LNCaP clone FGC (cell line): ENCODE data around the gene KCNC4.
A peak's percentile ranks its signal among the peaks of the same experiment; 100 is the strongest.

Experiments used
- DNase-seq: peaks from one replicate; pipeline ENCODE4 v3.0.0-alpha.2; 2011; ENCODE audit warnings: low read depth
- H3K4me3 ChIP-seq: 2 replicates; pipeline ENCODE4 v1.5.1; 2011; ENCODE audit warnings: mild to moderate bottlenecking, low read depth, low read length, control low read depth
- TF ChIP-seq, protein P1 (sequence below): IDR thresholded peaks from 2 replicates; pipeline ENCODE4 v1.5.1; 2012; ENCODE audit warnings: mild to moderate bottlenecking; ENCODE audit not compliant: control insufficient read depth, insufficient read depth; ENCODE audit errors: extremely low read depth

The KCNC4 gene

DNA sequence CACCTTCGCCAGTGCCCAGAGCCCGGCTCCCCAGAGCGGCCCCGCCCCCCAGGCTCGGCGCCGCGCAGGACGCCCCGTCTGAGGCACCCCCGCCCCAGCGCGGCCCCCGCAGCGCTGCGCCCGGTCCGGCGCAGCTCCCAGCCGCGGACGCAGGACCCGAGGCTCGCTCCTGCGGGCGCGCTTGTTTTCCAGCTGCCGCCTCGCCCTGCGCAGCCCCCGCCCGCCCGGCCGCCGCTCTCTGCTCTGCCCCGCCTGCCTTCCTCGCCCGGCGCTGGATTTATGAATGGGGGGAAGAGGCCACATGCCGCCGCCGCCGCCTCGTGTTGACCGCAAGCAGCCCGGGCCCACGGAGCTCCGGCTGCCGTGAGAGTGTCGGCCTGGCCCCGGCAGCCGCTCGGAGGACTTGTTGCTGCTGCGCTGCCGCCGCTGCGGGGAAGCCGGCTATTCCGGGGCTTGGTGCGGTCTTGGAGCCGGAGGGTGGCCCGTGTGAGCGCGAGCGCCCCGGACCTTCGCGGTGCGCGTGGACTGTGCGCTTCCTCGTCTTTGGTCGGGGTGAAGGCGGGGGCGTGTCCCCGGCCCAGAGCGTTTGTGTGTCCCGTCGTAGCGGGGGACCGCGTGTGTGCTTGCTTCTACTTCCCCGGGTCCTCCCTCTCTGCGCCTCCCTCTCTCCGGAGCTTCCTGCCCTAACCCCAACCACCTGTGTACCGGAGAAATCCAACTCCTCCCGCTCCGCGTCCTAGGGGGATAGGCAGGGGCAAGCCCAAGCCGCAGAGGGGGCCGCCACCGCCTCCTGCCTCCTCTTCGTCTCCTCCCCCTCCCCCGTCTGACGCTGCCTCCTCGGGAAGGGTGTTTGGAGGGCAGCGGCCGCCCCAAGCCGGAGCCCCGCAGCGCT is 736 bp downstream of the KCNC4 start:
- TF ChIP-seq, protein P1, sequence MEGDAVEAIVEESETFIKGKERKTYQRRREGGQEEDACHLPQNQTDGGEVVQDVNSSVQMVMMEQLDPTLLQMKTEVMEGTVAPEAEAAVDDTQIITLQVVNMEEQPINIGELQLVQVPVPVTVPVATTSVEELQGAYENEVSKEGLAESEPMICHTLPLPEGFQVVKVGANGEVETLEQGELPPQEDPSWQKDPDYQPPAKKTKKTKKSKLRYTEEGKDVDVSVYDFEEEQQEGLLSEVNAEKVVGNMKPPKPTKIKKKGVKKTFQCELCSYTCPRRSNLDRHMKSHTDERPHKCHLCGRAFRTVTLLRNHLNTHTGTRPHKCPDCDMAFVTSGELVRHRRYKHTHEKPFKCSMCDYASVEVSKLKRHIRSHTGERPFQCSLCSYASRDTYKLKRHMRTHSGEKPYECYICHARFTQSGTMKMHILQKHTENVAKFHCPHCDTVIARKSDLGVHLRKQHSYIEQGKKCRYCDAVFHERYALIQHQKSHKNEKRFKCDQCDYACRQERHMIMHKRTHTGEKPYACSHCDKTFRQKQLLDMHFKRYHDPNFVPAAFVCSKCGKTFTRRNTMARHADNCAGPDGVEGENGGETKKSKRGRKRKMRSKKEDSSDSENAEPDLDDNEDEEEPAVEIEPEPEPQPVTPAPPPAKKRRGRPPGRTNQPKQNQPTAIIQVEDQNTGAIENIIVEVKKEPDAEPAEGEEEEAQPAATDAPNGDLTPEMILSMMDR, result no peak
- H3K4me3 ChIP-seq, result peak overlapping the region; percentile 12; the same call in 1 of the 2 replicates
- no peak for DNase-seq

DNA sequence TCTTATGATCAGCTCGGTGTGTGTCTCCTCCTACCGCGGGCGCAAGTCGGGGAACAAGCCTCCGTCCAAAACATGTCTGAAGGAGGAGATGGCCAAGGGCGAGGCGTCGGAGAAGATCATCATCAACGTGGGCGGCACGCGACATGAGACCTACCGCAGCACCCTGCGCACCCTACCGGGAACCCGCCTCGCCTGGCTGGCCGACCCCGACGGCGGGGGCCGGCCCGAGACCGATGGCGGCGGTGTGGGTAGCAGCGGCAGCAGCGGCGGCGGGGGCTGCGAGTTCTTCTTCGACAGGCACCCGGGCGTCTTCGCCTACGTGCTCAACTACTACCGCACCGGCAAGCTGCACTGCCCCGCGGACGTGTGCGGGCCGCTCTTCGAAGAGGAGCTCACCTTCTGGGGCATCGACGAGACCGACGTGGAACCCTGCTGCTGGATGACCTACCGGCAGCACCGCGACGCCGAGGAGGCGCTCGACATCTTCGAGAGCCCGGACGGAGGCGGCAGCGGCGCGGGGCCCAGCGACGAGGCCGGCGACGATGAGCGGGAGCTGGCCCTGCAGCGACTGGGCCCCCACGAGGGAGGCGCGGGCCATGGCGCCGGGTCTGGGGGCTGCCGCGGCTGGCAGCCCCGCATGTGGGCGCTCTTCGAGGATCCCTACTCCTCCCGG is 1.5 kb downstream of the KCNC4 start:
- TF ChIP-seq, protein P1, result no peak
- no peak overlapping the region for H3K4me3 ChIP-seq
- no peak for DNase-seq

DNA sequence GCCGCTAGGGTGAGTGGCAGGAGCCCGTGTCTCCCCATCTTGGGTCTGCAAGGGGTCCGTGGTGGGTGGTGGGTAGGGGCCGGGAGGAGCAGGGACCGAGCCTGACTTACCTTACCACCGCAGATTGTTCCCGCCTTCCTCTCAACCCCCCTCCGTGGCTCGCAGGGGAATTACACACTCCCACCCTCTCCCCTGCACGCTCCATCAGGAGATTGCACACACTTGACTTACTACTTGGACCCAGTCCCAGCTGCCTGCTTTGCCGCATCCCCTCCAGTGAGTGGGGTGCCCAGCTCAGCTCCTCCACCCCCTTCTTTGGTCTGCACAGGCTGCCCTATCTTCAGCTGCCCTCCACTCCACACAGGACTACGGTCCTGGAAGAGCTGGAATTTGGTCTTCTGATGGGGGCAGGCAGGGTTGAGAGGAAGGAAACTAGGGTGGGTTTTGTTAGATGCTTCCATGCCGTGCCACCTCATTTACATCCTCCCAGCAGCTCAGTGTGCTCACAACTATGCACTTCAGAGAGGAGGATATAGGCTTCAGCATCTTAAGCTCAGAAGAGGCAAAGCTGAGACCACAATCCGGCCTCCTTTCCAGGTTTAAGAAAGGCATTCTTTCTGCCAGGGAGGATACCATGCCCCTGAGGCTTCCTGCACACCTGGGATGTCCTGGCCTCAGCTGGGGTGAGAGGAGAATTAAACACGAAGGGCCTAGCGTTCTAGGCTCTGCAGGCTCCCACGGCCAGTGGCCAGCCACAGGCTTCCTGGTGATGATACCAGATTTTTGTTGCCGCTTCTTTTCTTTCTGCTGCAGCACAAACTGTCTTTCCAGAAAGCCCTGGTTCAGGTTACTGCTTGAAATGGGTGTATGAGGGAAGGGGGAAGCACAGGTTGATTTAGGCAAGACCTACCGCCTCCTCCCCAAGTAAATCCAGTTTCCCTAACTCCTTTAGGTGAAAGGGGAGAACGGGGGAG is 2.3 kb downstream of the KCNC4 start:
- TF ChIP-seq, protein P1, result no peak
- DNase-seq, result no peak
- H3K4me3 ChIP-seq, result no peak overlapping the region

DNA sequence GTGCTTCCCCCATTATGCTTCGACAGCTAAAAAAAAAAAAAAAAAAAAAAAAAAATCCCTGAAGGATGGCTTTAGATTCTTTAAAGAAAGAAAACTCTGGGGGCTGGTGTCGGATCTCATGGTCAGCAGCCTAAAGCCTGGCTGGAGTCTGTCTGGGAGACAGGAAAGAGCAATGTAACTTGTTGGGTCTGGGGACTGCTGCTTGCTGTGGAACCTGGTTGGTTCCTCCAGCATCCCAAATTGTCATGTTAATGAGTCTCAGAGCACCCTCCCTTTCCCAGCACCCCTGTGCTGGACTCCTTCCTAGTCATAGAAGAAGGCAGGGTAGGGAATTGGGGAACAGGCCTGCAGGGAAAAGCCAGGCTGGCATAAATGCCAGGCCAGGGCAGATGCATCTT is 3.0 kb downstream of the KCNC4 start:
- DNase-seq, result no peak
- no peak overlapping the region for H3K4me3 ChIP-seq

DNA sequence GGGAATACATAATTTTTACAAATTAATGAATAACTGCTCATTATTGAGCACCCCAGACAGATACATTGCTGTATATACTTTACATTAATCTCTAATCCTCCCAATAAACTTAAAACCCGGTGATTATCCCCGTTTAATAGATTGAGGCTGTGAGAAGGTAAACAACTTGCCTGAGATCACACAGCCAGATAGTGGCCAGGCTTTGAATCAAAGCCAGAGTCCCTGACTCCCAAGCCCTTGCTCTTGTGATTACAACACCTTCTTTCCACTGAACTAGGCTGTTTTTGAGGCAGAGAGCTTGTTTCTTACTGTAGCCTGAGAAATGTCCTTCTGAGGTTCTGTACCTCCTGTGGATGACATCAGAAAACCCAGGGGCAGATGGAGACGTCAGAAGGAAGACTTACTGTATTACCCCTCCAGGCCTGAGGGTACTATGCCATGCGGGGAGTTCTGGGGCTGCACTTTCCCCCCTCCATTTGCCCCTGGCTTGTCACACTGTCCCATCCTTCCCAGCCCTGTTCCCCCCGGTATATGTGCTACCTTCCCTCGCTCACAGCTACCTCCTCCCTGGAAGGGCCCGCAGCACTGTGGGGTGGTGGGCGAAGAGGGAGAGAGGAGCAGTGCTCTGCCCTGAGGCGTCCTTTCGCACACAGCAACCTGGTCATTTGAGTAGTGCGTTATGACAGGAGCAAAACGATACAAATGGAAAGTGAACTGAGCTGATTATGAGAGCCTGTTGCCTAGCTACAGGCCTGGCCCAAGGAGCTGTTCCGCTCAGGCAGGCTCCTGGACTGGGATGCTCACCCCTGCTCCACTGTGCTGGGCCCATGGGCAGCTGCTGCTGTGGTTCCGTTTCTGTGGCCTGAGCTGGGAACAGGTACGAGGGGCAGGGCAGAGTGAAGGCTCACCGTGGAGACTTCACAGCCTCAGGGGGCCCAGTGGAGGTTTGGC is 4.6 kb downstream of the KCNC4 start:
- DNase-seq, result peak; percentile 95
- TF ChIP-seq, protein P1, result no peak
- no peak overlapping the region for H3K4me3 ChIP-seq

More for the DNA sequence above, 3.0 kb downstream of the KCNC4 start:
- TF ChIP-seq, protein P1, result no peak
